Pancreas (tissue), 10 donors: Measurements from ENCODE around the gene GJA4. TPM values are rescaled to one million over a fixed set of nuclear protein-coding genes. Genes with fewer than 3 reads are reported as not detected.

ENCODE experiments used
- ATAC-seq, 4 donors: fragments of 200-7000 bp; cut with Tn5 transposase; one replicate each; pipeline versions ENCODE4 v1.8.0 to v1.9.1; 2020; ENCODE audit warnings: mild to moderate bottlenecking in 4 of 4, moderate library complexity in 4 of 4
- DNase-seq, 6 donors: peaks; one replicate each; pipeline ENCODE4 v3.0.0-alpha.2; 2020
- FAIRE-seq: peaks from 2 replicates; lab custom pipeline; 2012; peaks lifted over from hg19 to GRCh38; lab: Jason Lieb, UNC
- H3K27ac ChIP-seq, 4 donors: fragments of 200-600 bp; sonication (generic); 1 replicate in 3 of 4; 2 replicates in 1 of 4; pipeline versions ENCODE4 v1.5.0 to v1.8.0; 2020
- H3K27me3 ChIP-seq, 4 donors: fragments of 200-600 bp; one replicate each; pipeline ENCODE4 v1.8.0; 2021
- H3K36me3 ChIP-seq, 3 donors: fragments of 200-600 bp; sonication (generic) in 1 of 3; one replicate each; pipeline versions ENCODE4 v1.5.0 to v1.8.0; 2020 to 2021
- H3K4me1 ChIP-seq, 3 donors: fragments of 200-600 bp; one replicate each; pipeline ENCODE4 v1.8.0; 2021
- H3K4me3 ChIP-seq, 4 donors: fragments of 200-600 bp; sonication (generic) in 2 of 4; one replicate each; pipeline versions ENCODE4 v1.5.0 to v1.8.0; 2020 to 2021
- H3K9me3 ChIP-seq, 4 donors: fragments of 200-600 bp; one replicate each; pipeline ENCODE4 v1.8.0; 2021
- WGBS, 2 donors: extraction: QIAGEN DNeasy Blood & Tissue Kit; methylation state at CpG; one replicate each; pipeline ENCODE4 v1.1.7; 2013; 5-methylcytosine and 5-hydroxymethylcytosine counted together
- intact Hi-C, 3 donors: fragments of 100-400 bp; cut with DNase I; formaldehyde crosslinking; loops; one replicate each; pipeline versions ENCODE4 v1.11.1 to v1.14.2; 2022
- polyA plus RNA-seq, 2 donors: library from polyadenylated mRNA; stranded (reverse); fragments of 200-250 nt; gene quantifications; one replicate each; pipeline ENCODE4 v1.2.3, GENCODE V29; 2013
- total RNA-seq, 6 donors: library from RNA; stranded (reverse); fragmentation: NEBNext Ultra II Directional in 4 of 6; extraction: Animal tissue kit (Norgen Biotek cat#: 25700) in 4 of 6; gene quantifications; one replicate each; pipeline versions ENCODE4 v1.2.1 to v1.2.4, GENCODE V29; 2021 to 2023
- TF ChIP-seq, protein P1 (sequence below), 4 donors: fragments of 200-600 bp; sonication (generic) in 3 of 4; IDR thresholded peaks; one replicate each; pipeline versions ENCODE4 v1.5.0 to v1.8.0; 2021; ENCODE audit warnings: antibody characterized with exemption in 4 of 4
- donor health status: healthy with polysubstance abuse.
- donor health status: DM: no; HTN: no; CAD: no; lungs with moderate emphysema.
- donor health status: DM: no; HTN: no; CAD: no.
- donor health status: control.
- donor health status: control.
- donor health status: Bipolar disorder and iron deficiency.
- donor health status: DM: yes; HTN: yes; CAD: no.
- donor health status: DM: no; HTN: no; CAD: no.
- donor health status: DM: no; HTN: no; CAD: no.
- donor health status: DM: yes; HTN: yes; CAD: no.

GJA4 gene
- total and polyA plus RNA-seq, 8 donors: 1.1 to 6.7 (median 1.6) TPM

DNA sequence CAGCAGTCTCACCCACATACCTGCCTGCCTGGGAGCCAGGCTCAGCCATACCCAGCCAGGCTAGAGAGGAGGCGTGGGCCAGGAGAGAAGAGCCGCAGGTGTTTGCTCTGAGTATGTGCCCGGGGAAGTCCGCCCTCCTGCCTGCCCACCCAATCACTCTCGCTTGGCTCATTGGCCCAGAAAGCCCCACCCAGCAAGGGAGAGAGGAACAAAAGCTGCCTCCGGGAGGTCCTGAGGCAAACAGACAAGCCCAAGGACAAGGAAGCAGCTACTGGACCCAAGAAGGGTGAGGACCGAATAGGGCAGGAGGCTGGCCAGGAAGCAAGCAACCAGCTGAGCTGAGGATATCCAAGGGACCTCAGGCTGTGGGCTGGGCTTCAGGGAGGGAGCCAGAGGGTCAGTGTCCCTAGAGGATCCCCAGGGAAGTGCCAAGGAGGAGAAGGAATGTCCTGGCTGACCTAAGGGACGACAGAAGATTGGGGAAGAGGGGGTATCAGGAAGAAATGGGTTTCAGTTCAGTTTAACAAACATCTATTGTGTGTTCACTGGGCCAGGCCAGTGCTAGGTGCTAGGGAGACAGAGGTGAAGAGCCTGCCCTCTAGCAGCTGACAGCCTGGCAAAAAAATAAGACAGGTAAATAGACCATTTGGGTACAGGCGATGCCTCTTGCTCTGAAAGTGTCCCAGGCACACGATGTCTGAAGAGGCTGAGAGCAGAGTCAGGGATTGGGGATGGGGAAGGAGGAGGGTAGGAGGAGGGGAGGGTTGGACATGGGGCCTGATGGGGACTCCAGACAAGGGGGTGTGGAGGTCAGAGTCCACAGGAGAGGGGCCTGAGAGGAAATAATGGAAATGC, 33.1 kb upstream of the GJA4 start, which contains the start of gene GJB4:
GJB4 (plus strand) TSS at position 238 of the 855 bp plus-strand sequence. CDS start 1,515 bp downstream, outside the sequence.
- Histone ChIP-seq H3K27ac (no peak within 1 kb of the TSS), H3K4me3 (no peak within 1 kb of the TSS), H3K27me3 (no peaks in the 10 kb centered on the region), H3K9me3 (no peaks in the 10 kb centered on the region), H3K36me3 (no peaks in the 10 kb centered on the region), H3K4me1 (no peaks in the 10 kb centered on the region)
- DNase-seq: no peak
- peak in 1 of 4 donors; percentile 51 for ATAC-seq
- no peak for FAIRE-seq
- intact Hi-C loops: no loop called here
- TF ChIP-seq, protein P1, sequence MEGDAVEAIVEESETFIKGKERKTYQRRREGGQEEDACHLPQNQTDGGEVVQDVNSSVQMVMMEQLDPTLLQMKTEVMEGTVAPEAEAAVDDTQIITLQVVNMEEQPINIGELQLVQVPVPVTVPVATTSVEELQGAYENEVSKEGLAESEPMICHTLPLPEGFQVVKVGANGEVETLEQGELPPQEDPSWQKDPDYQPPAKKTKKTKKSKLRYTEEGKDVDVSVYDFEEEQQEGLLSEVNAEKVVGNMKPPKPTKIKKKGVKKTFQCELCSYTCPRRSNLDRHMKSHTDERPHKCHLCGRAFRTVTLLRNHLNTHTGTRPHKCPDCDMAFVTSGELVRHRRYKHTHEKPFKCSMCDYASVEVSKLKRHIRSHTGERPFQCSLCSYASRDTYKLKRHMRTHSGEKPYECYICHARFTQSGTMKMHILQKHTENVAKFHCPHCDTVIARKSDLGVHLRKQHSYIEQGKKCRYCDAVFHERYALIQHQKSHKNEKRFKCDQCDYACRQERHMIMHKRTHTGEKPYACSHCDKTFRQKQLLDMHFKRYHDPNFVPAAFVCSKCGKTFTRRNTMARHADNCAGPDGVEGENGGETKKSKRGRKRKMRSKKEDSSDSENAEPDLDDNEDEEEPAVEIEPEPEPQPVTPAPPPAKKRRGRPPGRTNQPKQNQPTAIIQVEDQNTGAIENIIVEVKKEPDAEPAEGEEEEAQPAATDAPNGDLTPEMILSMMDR (IDR thresholded peaks at IDR 0.05): no peak
- WGBS, 2 donors: 58 to 72% methylated on average over 10 of the region's 10 CpGs

DNA sequence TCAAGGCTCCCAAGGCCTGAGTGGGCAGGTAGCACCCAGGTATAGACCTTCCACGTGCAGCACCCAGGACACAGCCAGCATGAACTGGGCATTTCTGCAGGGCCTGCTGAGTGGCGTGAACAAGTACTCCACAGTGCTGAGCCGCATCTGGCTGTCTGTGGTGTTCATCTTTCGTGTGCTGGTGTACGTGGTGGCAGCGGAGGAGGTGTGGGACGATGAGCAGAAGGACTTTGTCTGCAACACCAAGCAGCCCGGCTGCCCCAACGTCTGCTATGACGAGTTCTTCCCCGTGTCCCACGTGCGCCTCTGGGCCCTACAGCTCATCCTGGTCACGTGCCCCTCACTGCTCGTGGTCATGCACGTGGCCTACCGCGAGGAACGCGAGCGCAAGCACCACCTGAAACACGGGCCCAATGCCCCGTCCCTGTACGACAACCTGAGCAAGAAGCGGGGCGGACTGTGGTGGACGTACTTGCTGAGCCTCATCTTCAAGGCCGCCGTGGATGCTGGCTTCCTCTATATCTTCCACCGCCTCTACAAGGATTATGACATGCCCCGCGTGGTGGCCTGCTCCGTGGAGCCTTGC, 31.5 kb upstream of the GJA4 start:
- Histone ChIP-seq H3K27ac (no peak overlapping the region), H3K9me3 (no peaks in the 10 kb centered on the region), H3K36me3 (no peaks in the 10 kb centered on the region), H3K4me3 (no peak overlapping the region), H3K4me1 (no peaks in the 10 kb centered on the region), H3K27me3 (no peaks in the 10 kb centered on the region)
- FAIRE-seq (no peak), DNase-seq (no peak), ATAC-seq (no peak)
- WGBS, 2 donors: 90 to 92% methylated on average over 33 of the region's 33 CpGs
- intact Hi-C loops: no loop called here
- TF ChIP-seq, protein P1 (IDR thresholded peaks at IDR 0.05): no peak

DNA sequence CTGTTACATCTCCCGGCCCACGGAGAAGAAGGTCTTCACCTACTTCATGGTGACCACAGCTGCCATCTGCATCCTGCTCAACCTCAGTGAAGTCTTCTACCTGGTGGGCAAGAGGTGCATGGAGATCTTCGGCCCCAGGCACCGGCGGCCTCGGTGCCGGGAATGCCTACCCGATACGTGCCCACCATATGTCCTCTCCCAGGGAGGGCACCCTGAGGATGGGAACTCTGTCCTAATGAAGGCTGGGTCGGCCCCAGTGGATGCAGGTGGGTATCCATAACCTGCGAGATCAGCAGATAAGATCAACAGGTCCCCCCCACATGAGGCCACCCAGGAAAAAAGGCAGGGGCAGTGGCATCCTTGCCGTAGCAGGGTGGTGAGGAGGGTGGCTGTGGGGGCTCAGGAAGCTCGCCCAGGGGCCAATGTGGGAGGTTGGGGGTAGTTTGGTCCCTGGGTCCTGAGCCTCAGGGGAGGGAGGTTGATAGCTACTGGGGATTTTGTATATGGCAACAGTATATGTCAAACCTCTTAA, 31.0 kb upstream of the GJA4 start:
- intact Hi-C loops: no loop called here
- Histone ChIP-seq H3K27ac (no peak overlapping the region), H3K4me1 (no peaks in the 10 kb centered on the region), H3K9me3 (no peaks in the 10 kb centered on the region), H3K36me3 (no peaks in the 10 kb centered on the region), H3K27me3 (no peaks in the 10 kb centered on the region), H3K4me3 (no peak overlapping the region)
- no peak for DNase-seq
- WGBS, 2 donors: 87 to 93% methylated on average over 13 of the region's 13 CpGs
- FAIRE-seq: no peak
- TF ChIP-seq, protein P1 (IDR thresholded peaks at IDR 0.05): no peak
- ATAC-seq: no peak

DNA sequence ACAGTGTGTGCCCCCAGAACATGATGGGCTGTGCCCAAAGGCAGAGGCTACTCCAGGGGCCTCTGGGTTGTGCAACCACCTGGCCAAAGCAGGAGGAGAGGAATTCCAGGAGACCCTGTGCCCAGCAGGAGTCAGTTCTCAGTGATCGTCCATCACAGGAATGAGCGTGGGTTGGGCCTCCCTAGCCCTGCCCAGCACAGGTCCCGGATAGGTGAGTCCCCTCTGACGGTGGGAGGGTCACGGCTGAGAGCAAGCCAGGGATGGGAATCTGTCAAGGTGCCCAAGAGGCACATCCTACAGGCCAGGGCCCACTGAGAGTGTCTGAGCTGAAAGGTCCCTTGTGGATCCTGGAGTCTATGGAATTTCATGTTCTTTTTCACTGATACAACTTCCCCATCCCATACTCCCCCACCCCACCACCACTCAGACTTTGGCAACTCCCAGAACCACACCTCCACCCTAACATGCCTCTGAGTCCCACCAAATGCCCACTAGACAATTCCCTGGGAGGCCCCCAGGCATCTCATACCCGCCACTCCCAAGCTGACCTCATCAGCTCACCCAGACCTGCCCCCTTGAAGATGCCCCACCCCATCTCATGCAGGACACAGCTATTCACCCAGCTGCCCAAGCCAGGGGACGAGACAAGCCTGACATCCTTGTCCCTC, 30.2 kb upstream of the GJA4 start:
- ATAC-seq (no peak), FAIRE-seq (no peak), DNase-seq (no peak)
- H3K36me3 ChIP-seq: no peaks in the 10 kb centered on the region
- no peaks in the 10 kb centered on the region for H3K9me3 ChIP-seq
- TF ChIP-seq, protein P1 (IDR thresholded peaks at IDR 0.05): no peak
- H3K4me3 ChIP-seq: no peak overlapping the region
- H3K27me3 ChIP-seq: no peaks in the 10 kb centered on the region
- no peaks in the 10 kb centered on the region for H3K4me1 ChIP-seq
- 57 to 74% methylated on average over 7 of the region's 7 CpGs for WGBS, 2 donors
- no peak overlapping the region for H3K27ac ChIP-seq
- intact Hi-C loops: no loop called here
